Testis (tissue), 2 donors: ENCODE measurements around the gene VPREB3.

Experiments
- POLR2A ChIP-seq: fragments of 450-650 bp; IDR thresholded peaks from one replicate; pipeline ENCODE4 v1.6.1; 2017; ENCODE audit warnings: antibody characterized with exemption, mild to moderate bottlenecking, moderate library complexity
- TF ChIP-seq, protein P1 (sequence below), 3 experiments: fragments of 450-650 bp in 2 of 3; fragments of 200-600 bp in 1 of 3; sonication (generic) in 1 of 3; IDR thresholded peaks; one replicate each; pipeline ENCODE4 v1.5.1; 2016 to 2019; ENCODE audit warnings: antibody characterized with exemption in 3 of 3, mild to moderate bottlenecking in 2 of 3, moderate library complexity in 1 of 3

DNA sequence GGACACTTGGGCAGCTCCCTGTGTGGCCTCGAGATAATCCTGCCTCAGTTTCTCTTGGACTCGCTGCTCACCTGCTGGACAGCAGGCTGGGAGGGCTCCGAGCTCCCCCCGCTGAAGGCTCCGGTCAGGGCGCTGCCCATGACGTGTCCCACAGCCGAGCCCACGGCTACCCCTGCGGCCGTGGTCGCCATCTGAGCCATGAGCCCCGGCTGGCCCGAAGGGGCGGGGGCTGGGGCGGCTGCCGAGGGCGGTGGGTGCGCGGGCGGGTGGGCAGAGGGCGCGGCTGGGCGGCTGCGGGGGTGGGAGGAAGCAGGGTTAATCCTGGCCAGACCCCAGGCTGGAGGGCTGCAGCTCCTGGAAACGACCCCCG lies 13.1 kb upstream of the VPREB3 start:
- TF ChIP-seq, protein P1, sequence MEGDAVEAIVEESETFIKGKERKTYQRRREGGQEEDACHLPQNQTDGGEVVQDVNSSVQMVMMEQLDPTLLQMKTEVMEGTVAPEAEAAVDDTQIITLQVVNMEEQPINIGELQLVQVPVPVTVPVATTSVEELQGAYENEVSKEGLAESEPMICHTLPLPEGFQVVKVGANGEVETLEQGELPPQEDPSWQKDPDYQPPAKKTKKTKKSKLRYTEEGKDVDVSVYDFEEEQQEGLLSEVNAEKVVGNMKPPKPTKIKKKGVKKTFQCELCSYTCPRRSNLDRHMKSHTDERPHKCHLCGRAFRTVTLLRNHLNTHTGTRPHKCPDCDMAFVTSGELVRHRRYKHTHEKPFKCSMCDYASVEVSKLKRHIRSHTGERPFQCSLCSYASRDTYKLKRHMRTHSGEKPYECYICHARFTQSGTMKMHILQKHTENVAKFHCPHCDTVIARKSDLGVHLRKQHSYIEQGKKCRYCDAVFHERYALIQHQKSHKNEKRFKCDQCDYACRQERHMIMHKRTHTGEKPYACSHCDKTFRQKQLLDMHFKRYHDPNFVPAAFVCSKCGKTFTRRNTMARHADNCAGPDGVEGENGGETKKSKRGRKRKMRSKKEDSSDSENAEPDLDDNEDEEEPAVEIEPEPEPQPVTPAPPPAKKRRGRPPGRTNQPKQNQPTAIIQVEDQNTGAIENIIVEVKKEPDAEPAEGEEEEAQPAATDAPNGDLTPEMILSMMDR (IDR thresholded peaks at IDR 0.05) = no peak
- TF ChIP-seq POLR2A = no peak
